KOPT-K1 (cell line): ENCODE measurements around the gene PTAFR.

Experiments
- H3K27ac ChIP-seq: fragments of 200-600 bp; sonication (generic); 2 replicates; pipeline ENCODE4 v1.5.1; 2016; ENCODE audit warnings: antibody characterized with exemption, mild to moderate bottlenecking, low read depth, low read length; ENCODE audit not compliant: poor library complexity, severe bottlenecking
- H3K36me3 ChIP-seq: fragments of 200-600 bp; sonication (generic); 2 replicates; pipeline ENCODE4 v1.5.1; 2017; ENCODE audit warnings: antibody characterized with exemption, mild to moderate bottlenecking, low read length, moderate library complexity; ENCODE audit not compliant: insufficient read depth
- H3K9me3 ChIP-seq: fragments of 200-600 bp; sonication (generic); 2 replicates; pipeline ENCODE4 v1.5.1; 2017; ENCODE audit warnings: antibody characterized with exemption, low read length, mild to moderate bottlenecking; ENCODE audit not compliant: insufficient read depth, poor library complexity, severe bottlenecking

Gene PTAFR

DNA sequence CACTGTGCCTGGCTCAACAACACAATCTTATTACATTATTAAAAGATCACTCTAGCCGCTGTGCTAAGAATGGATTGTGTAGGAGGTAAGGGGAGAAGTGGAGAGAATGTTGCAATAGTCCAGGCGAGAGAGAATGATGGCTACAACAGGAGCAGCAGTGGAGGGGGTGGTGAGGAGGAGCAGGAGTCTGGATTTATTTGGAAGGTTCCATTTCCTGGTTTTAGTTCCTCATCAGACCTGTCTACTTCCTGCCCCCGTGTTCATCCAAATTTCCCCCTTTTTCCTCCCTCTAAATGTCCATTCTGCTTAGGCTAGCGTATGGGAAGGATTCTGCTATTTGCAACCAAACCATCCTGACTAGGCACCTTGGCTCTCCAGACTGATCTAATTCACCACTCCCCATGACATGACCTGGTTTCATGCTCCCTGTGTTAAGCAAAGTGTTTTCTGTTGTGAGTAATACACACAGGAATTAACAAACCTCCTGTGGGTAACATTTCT, 53.0 kb downstream of the PTAFR start:
- Histone ChIP-seq H3K9me3 (no peaks in the 10 kb centered on the region), H3K36me3 (no peaks in the 10 kb centered on the region), H3K27ac (no peak overlapping the region)

DNA sequence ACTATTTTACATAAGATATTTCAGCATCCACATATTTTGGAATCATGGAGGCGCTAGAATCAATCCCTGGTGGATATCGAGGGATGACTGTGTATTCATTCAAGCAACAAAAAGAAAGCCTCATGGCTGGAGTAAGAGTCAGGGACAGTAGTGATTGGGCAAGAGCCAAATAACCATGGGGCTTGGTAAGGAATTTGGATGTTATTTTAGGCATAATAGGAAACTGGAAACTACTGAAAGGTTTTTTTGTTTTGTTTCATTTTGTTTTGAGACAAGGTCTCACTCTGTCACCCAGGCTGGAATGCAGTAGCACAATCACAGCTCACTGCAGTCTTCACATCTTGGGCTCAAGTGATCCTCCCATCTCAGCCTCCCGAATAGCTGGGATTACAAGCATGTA, 54.3 kb downstream of the PTAFR start:
- H3K9me3 ChIP-seq, result no peaks in the 10 kb centered on the region
- no peak overlapping the region for H3K27ac ChIP-seq
- no peaks in the 10 kb centered on the region for H3K36me3 ChIP-seq

DNA sequence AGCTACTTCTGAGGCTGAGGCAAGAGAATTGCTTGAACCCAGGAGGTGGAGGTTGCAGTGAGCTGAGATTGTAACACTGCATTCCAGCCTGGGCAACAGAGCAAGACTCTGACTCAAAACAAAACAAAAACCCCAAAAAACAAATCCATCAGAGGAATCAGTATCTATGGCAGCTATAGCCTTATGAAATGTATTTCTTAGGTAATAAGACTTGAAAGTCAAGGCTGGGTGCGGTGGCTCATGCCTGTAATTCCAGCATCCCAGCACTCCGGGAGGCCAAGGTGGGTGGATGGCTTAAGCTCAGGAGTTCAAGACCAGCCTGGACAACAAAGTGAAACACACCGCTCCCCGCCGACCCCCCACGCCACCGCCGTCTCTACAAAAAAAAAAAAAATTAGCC, 56.9 kb downstream of the PTAFR start:
- H3K9me3 ChIP-seq, result no peaks in the 10 kb centered on the region
- no peaks in the 10 kb centered on the region for H3K36me3 ChIP-seq
- H3K27ac ChIP-seq, result no peak overlapping the region

DNA sequence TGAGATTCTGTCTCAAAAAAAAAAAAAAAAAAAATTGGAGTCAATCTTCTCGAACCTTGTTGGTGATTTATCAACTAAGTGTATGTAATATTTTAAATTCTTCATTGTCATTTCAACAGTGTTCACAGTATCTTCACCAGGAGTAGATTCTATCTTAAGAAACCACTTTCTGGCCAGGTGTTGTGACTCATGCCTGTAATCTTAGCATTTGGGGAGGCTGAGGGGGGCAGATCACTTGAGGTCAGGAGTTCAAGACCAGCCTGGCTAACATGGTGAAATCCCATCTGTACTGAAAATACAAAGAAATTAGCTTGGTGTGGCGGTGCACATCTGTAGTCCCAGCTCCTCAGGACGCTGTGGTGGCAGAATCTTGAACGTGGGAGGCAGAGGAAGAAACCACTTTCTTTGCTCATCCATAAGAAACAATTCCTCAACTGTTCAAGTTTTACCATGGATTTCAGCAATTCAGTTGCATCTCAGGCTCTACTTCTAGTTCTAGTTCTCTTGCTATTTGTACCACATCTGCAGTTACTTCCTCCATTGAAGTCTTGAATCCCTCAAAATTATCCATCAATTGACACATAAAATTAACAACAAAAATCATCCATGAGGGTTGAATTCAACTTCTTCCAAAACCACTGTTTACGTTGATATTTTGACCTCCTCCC, 57.7 kb downstream of the PTAFR start:
- H3K9me3 ChIP-seq, result no peaks in the 10 kb centered on the region
- H3K36me3 ChIP-seq, result no peaks in the 10 kb centered on the region
- H3K27ac ChIP-seq, result no peak overlapping the region

DNA sequence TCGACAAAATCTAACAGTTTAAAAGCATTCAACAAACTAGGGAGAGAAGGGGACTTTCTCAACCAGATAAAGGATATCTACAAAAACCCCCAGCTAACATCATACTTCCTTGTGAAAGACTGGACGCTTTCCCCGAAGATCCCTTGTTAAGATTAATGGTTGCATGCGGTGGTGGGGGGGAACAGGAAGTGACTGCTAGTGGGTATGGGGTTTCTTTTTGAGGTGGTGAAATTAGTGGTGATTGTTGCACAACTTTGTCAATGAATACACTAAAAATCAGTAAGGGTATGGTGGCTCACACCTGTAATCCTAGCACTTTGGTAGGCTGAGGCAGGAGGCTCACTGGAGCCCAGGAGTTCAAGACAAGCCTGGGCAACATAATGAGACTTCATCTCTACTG, 61.2 kb downstream of the PTAFR start:
- Histone ChIP-seq H3K9me3 (no peaks in the 10 kb centered on the region), H3K36me3 (no peaks in the 10 kb centered on the region), H3K27ac (no peak overlapping the region)

DNA sequence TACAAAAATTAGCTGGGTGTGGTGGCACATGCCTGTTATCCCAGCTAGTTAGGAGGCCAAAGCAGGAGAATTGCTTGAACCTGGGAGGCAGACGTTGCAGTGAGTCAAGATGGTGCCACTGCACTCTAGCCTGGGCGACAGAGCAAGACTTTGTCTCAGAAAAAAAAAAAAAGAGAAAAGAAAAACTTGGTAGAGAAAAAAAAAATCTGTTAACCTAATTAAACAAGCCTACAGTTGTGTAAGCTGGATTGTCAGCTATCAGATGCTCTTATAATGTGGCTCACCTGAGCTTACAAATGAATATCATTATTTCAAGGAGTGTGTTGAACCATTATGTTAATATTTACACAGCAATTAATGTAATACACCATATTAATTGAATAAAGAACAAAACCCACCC, 61.6 kb downstream of the PTAFR start:
- Histone ChIP-seq H3K36me3 (no peaks in the 10 kb centered on the region), H3K27ac (no peak overlapping the region), H3K9me3 (no peaks in the 10 kb centered on the region)

DNA sequence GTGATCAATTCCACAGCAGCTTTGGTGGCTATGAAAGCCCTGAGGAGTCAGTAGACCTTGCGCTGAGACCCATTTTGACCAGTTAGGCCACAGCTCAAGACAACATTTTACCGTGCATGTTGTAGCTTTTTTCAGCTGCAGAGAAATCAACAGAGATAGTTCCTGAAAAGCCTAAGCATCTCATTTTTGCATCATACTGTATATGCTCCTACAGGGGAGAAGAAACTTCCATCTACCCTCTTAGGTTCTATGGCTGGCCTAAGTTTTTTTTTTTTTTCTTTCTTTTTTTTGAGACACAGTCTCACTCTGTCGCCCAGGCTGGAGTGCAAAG, 63.3 kb downstream of the PTAFR start:
- no peaks in the 10 kb centered on the region for H3K9me3 ChIP-seq
- H3K27ac ChIP-seq, result no peak overlapping the region
- no peaks in the 10 kb centered on the region for H3K36me3 ChIP-seq

DNA sequence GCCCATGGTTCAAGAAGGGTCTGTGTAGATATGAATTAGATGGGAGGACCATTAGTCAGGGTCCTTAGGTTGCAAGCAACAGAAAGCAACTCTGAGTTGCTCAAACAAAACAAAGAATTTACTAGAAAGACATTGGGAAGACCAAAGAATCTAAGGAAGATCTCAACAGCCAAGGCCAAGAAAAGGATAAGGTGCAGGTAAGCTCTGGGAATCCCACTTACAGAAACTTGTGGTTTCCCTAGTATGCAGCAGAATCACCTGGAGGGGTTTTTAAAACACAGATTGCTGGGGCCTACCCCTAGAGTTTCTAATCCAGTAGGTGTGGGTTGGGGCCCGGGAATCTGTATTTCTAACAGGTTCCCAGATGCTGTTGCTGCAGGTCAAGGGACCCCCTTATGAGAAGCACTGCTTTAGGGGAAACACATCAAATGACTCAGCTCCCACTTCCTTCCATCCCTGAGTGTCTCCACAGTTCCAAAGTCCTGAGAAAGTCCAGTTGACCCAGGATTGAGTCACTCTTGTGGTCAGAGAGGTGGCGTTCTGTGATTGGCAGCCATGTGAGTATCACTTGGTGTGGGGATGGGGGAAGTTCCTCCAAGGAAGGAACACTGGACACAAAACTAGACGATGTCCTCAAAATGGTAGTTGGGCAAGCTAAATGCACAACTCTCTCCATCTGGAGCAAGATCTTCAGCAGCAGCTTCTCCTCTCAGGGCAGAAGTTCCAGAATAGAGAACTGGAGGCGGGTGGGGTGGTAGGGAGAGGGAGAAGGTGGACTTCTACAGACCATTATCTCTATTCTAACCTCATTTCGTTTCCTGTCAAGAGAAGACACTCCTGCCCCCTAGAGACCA, 63.9 kb downstream of the PTAFR start:
- no peaks in the 10 kb centered on the region for H3K36me3 ChIP-seq
- H3K27ac ChIP-seq, result no peak overlapping the region
- no peaks in the 10 kb centered on the region for H3K9me3 ChIP-seq

DNA sequence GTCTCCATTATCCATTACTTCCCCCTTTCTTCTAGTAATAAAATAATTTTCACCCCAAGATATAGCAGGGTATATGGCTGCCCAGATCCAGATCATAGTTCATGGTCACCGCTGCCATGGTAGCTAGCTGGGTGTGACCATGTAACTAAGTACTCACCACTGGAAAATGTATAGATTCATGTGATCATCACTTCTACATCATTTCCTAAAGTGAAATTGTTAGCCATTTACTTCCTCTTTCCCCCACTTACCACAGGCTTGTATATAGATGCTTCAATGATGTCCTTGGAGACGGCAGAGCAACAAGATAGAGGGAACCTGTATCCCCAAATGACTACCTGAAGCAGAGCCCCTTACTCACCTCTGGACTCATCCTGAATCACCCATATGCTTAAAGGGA, 65.3 kb downstream of the PTAFR start:
- H3K36me3 ChIP-seq, result no peaks in the 10 kb centered on the region
- H3K27ac ChIP-seq, result no peak overlapping the region
- no peaks in the 10 kb centered on the region for H3K9me3 ChIP-seq

DNA sequence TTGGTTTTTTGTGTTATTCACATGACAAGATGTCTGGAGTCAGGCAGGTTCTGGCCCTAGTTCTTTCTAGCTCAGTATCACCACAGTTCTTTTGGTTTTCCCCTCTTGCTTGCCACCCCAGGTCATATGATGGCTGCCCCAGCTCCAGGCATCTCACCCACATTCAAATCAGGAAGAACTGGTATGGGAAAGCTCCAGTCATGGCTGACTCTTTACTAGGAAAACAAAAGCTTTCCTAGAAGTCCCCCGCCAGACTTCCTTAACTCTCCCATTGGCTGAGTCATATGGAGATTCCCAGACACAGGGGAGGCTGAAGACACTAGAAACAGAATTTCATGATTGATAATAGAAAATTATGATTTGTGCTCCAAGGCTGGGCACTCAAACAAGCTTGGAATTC, 65.9 kb downstream of the PTAFR start:
- H3K36me3 ChIP-seq, result no peaks in the 10 kb centered on the region
- no peak overlapping the region for H3K27ac ChIP-seq
- H3K9me3 ChIP-seq, result no peaks in the 10 kb centered on the region

DNA sequence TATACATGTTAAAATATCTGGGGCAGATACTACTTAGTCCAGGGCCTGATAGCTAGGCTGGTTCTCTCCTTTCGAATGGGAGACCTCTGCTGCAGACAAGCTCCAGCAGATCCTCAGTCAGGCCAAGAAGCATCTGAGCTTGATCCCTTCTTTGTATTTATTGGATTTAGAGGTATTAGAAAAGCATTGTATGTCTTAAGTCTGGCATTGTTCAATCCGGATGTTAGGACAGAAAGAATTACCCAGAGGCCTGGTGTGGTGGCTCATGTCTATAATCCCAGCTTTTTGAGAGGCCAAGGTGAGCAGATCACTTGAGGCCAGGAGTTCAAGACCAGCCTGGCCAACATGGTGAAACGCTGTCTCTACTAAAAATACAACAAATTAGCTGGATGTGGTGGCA, 66.9 kb downstream of the PTAFR start:
- Histone ChIP-seq H3K27ac (no peak overlapping the region), H3K36me3 (no peaks in the 10 kb centered on the region)

DNA sequence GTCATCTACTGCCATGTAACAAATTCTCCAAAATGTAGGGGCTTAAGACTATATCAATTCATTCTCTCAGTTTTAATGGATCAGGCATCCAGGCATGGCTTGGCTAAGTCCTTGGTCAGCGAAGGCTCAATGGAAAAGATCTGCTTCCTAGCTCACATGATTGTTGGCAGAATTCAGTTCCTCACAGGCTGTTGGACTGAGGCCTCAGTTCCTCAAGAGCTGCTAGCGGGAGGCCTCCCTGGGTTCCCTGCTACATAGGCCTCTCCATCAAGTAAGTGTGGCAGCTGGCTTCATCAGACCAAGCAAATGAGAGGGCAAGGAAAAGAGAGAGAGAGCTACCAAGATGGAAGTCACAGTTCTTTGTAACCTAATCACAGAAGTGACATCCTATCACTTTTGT, 68.5 kb downstream of the PTAFR start:
- Histone ChIP-seq H3K9me3 (no peaks in the 10 kb centered on the region), H3K27ac (no peak overlapping the region), H3K36me3 (no peaks in the 10 kb centered on the region)

More for the DNA sequence above, 66.9 kb downstream of the PTAFR start:
- H3K9me3 ChIP-seq, result no peaks in the 10 kb centered on the region

DNA sequence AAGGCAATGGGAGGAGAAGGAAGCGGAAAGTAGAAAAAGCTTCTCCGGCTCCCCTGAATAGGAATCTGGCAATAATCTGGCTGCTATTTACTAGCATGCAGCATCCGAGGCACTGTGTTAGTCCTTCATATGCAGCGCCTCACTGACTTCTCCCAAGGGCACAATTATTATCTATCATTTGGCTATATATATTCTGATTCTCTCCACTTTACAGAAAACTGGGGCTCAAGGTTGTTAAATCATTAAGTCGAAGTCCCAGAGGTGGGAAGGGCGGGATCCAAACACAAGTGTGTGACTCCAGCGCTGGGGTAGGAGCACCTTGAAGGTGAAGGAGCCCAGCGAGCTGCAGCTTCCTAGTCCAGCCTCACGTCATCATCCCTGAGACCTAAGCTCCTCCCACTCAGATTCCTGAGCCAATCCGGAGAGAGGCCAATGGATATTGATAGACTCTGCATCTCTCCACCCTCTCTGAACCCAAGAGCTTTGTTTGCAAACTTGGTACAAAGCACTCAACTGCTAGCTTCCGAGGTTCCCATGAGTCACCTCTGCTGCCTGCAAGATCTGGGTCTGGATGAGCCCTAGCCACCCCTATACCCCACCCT, 71.5 kb downstream of the PTAFR start:
- H3K9me3 ChIP-seq, result no peaks in the 10 kb centered on the region
- no peaks in the 10 kb centered on the region for H3K36me3 ChIP-seq
- H3K27ac ChIP-seq, result no peak overlapping the region

DNA sequence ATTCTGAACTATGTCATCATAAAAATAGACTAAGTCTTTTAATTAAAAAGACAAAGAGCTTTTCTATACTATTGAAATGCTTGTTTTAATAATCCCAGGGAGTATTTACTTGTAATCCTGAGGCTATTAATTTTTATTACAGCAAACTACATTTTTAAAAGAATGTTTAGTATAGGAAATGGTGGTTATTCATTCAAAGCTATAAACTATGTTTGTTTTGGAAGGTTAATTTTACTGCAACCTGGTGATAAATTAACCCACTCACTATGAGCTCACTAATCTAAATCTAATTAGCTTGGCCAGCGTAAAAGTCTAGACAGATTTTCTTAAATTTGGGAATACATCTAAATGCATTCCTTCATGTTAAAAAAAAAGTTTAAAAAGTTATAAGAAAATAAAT, 74.3 kb downstream of the PTAFR start:
- Histone ChIP-seq H3K9me3 (no peaks in the 10 kb centered on the region), H3K36me3 (no peaks in the 10 kb centered on the region), H3K27ac (no peak overlapping the region)

DNA sequence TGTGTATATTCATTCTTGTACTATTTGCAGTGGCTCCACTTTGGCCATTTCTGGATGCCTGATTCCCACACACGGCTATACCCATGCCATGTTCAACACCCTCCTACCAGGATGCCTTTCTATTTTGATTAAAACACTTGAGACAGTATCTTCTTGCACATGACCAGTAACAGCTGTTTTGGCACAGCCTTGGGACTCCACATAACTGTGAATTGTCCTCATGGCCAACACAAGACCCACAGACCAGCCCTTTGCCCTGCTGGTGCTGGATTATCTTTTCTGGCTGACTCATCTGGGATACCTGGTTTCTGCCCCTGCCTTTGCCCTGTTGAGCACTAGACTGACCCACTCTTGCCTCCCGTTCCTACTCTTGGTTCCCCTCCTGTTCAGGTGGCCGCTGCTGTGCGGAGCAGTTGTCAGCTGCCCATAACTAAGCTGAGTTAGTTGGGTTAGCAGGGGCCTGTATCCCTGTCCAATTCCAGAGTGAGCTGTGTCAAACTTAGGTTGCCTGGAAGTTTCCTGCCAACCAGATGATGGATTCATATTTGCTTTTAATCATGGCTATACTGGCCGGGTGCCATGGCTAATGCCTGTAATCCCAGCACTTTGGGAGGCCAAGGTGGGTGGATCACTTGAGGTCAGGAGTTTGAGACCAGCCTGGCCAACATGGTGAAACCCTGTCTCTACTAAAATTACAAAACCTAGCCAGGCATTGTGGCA, 77.3 kb downstream of the PTAFR start:
- Histone ChIP-seq H3K9me3 (no peaks in the 10 kb centered on the region), H3K36me3 (no peaks in the 10 kb centered on the region), H3K27ac (no peak overlapping the region)
